Activated effector memory CD4-positive, alpha-beta T cell treated with anti-CD3 and anti-CD28 coated beads, Interleukin-2, amount 50 U/mL, for 16 hours (primary cell): ENCODE results near the gene POLR3A.
"Not testable (repeated sequence)": the region's sequence is repeated elsewhere in the genome, so short reads cannot be mapped to it uniquely, and the experiment has no call there.

Source experiments
- DNase-seq: peaks from one replicate; pipeline ENCODE4 v3.0.0-alpha.2; 2020

Gene POLR3A

DNA sequence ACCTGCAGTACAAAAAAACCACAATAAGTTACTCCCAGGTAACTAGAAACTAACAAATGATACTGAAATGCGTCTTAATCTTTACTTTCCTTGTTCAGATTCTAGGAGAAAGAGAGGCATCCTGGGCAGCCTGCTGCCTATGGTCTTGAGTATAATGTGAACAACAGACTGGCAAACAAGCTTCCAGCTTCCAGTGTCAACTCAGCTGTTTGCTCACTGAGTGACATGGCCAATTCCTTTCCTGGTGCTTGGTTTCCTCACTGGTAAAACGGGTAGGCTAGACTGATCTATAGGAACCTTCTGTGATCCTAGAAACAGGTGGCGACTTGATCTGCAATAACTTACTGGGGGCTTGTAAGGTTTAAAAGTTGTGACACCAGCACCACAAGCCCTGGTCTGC lies 10.1 kb downstream of the POLR3A start:
- DNase-seq = no peak

DNA sequence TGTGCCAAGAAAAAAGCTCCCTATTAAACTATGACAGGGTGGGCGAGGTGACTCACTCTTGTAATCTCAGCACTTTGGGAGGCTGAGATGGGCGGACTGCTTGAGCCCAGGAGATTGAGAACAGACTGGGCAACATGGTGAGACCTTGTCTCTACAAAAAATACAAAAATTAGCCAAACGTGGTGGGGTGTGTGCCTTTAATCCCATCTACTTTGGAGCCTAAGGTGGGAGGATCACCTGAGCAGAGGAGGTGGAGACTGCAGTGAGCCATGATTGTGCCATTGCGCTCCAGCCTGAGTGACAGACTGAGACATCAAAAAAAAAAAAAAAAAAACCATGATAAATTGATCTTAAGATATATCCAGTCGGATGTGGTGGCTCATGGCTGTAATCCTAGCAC lies 11.5 kb downstream of the POLR3A start:
- DNase-seq = no peak

DNA sequence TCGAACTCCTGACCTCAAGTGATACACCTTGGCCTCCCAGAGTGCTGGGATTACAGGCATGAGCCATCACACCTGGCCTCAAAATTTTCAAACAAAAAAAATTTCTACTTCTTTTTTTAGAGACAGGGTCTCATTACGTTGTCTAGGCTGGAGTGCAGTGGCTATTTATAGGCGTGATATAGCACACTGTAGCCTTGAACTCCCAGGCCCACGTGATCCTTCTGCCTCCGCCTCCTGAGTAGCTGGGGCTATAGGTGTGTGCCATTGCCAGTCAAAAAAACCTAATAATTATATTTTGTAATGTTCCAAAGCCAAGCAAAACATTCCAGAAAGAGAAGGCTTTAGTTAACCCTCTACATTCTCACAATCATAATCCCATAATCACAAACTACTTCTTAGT lies 13.8 kb downstream of the POLR3A start:
- no peak for DNase-seq

DNA sequence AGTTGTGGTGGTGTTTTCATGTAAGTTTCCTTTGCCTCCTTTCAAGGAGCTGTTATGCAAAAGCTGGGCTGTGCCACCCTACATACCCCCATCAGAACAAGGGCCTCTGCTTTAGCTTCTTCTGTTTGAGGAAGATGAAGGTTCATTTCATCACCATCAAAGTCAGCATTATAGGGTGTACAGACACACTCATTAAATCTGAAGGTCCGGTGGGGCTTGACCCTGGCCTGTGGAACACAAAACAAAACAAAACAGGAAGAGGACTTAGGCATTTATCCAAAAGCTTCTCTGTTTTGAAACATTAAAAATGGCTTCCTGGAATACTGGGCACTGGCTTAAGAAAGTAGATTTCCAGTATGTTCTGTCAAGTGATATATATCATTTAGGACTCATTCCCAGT lies 15.8 kb downstream of the POLR3A start:
- no peak for DNase-seq

DNA sequence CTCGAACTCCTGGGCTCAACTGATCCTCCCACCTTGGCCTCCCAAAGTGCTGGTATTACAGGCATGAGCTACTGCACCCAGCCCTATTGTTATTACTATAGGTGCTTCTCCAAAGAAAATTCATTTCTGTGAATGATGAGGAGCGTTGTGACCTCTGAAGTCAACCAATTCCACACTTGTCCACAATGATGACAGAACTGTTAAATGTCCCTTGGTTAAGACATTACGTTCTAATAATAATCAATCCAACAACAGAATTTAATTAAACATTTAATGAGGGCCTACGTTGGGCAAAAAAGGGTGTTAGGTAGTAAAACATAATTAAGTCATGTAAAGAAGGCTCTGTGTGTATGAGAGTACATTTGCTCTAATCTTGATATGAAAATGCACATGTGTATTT lies 18.2 kb downstream of the POLR3A start:
- DNase-seq = no peak

DNA sequence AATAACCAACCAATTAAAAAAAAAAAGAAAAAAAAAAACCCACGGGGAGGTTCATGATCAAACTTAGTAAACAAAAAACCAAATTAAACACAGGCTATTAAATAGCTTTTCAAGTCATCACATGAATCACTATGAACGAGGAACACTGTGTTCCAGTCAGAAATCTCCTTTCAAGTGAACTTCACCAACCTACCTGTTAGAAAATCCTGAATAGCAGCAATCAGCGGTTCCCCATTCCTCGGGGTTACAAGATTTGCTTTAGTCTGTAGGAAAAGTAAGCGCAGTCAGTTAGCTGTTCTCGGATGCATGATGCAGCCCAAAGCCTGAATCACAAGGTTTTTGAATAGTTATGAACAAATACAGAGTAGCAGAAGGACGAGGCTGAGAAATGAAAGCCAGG lies 19.0 kb downstream of the POLR3A start:
- DNase-seq = no peak

DNA sequence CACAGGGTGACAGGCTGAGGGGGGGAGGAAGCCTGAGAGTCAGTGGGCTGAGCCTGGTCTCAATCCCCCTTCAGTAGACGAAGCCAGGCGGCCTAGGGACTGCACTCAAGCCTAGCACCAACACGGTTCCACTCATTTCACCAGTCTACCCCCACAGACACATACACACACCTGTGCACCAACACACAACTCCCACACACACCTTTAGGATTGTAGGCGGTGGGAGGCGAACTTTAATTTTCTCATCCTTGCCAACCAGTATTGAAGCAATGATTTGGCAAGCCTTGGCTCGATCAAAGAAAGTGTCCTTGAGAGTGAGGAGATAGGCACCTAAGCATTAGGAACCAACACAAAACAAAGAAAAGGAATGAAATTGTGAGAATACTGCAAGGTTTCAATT lies 19.7 kb downstream of the POLR3A start:
- DNase-seq = no peak

DNA sequence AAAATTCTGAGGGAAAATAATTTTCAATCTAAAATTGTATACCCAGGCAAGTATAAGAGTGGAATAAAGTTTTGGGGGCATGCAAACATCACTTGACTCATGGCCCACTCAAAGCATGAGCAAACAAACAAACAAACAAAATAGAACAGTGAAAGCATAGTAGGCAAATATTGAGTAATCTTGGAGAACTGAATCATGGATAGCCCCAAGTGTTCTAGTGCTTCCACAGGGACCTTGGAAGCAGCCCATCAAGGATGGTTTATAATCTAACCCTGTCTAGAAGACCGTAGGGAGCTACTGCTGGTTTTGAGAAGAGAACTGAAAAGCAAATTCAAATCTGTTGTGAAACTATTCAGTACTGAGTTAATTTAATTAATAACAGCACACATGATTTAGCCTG lies 22.1 kb downstream of the POLR3A start:
- no peak for DNase-seq

DNA sequence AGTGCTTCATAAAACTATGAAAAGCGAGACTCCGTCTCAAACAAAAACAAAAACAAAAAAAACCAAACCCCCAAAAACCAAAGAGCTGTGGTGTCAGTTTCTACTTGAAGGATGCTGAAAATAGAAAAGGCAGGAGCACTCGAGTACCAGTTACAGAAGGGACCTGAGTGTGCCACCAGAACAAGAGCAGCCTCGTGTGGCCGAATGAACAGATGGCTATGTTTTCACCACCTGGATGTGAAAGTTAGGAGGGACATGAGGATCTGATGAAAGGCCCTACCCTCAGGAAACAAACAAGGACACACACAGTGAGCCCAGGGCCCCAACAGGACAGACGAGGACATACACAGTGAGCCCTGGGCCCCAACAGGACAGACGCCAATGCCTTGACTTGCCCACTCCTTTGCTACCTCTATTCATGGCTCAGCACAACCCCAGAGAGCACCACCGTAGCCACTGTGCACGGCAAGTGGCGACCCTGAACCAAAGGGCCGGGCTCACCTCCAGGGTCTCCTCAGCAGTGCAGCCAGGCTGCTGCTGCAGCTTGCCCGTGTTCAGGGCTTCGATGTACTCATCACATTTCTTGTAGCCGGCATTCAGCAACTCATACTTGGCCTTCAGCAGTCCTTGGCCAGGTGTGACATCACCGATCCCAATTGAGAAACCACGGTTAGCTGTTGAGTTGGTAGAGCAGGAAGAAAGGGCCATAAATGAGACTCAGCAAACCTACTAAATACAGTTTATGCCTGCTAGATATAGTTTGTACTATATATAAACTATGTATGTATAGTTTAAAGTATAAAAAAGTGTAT lies 24.9 kb downstream of the POLR3A start:
- DNase-seq = no peak

DNA sequence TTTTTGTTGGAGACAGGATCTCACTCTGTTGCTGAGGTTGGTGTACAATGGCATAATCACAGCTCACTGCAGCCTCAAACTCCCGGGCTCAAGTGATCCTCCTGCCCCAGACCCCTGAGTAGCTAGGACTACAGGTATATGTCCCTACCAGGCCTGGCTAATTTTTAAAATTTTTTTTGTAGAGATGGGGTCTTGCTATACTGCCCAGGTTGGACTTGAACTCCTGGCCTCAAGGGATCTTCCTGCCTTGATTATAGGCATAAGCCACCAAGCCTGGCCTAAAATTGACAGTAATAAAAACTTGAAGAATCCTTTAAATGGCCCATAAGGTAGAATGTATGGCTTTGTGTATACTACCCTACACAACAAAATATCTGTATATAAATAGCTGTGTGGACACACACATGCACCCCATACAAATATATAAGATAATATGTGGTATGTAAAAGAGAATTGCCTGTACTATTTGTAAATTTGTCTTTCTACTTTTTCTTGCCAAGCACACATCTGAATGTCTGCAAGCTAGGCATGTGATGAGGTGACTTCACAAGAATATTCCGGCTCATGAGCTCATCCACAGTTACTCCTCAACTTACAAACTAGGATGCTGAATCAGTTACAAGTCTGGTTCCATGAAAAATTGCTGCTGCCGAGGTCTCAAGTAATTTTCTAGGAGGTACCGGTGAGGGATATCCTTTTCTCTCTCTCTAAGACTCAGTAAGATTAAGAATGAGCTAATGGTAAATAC lies 26.6 kb downstream of the POLR3A start:
- DNase-seq = no peak

DNA sequence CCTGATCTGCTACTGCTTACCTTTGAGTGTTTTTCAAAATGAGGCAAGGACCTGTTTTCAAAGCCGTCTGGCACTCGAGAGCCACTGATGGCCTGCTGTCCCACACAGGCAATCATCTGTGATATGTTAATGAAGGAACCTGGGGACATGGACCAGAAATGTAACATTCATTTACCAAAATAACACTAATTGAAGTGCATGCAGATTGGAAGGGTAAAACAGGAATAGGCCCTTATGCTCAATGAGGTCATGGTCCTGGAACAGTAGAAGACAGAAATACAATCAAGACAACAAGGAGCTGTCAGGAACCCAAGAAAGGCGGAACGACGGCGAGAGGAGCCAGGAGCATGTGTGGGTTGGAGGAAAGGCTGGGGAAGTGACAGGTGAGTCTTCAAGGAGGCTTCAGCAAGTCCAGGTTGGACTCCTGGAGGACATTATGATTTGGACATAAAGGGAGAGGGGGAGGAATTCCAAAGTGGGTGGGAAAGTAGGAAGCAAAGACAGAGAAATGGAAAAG lies 28.3 kb downstream of the POLR3A start:
- no peak for DNase-seq

DNA sequence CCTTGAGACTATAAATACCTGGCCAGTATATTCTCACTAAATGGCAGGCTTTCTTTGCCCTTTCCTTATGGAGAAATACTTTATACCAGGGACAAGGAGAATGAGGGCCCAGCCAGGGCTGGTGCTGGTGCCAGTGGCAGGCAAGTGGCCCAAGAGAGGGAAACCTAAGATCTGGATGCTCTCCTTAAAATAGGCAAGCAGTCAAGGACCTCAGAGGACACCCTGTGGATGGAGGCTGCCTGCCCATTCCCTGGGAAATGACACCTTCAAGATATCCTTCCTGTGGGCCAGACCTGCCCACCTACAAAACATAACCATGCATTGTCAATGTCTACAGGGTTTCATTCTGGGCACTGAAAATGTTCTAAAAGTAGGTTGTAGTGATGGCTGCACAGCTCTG lies 29.1 kb downstream of the POLR3A start:
- DNase-seq = no peak

DNA sequence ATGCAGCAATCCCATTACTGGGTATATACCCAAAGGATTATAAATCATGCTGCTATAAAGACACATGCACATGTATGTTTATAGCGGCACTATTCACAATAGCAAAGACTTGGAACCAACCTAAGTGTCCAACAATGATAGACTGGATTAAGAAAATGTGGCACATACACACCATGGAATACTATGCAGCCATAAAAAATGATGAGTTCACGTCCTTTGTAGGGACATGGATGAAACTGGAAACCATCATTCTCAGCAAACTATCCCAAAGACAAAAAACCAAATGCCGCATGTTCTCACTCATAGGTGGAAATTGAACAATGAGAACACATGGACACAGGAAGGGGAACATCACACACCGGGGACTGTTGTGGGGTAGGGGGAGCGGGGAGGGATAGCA lies 30.5 kb downstream of the POLR3A start:
- not testable (repeated sequence) for DNase-seq

DNA sequence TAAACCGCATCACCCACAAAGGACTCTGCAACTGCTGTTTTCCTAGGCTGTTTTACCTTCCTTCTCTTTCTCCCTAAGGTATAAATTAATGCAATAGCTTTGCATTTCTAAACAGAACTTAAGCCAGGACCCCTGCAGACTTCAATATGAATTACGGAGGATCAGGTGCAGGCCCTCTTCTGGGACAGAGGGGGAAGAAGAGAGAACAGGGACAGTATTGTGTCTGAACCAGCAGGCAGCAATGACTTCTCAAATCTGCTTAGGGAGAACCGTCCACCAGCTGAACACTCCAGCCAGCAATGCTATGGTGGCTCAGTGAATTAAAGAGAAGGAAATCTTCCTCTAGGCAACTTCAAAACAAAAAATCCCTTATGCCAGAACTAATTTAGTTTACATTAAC lies 35.7 kb downstream of the POLR3A start:
- no peak for DNase-seq

DNA sequence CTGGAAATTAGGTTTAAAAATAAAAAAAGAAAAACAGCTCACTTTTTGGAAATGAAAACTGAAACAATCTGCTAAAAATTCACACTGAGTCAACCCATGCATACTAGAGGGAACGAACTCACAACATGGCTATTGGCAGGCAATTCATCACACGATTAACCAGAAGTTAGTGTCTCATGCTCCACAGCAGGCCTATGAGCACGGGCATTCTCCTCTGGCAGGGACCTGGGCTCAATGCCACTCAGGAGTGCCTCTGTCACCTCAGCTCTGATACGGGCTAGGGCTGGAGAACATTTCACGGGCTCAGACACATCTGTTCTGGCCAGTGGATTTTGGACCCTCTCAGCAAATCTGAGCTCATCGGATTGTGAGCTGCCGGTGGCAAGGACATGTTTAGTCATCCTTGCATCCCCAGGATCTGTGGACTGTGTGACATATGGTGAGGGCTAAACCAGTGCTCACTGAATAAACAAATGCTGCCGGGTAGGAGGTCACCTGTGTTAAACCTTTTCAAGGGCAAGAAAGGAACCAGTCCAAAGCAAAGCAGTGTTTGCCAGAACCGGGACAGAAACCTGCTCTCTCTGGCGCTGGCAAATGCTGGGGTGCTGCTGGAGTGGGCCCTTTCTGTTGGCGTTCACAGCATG lies 40.1 kb downstream of the POLR3A start:
- DNase-seq = no peak

DNA sequence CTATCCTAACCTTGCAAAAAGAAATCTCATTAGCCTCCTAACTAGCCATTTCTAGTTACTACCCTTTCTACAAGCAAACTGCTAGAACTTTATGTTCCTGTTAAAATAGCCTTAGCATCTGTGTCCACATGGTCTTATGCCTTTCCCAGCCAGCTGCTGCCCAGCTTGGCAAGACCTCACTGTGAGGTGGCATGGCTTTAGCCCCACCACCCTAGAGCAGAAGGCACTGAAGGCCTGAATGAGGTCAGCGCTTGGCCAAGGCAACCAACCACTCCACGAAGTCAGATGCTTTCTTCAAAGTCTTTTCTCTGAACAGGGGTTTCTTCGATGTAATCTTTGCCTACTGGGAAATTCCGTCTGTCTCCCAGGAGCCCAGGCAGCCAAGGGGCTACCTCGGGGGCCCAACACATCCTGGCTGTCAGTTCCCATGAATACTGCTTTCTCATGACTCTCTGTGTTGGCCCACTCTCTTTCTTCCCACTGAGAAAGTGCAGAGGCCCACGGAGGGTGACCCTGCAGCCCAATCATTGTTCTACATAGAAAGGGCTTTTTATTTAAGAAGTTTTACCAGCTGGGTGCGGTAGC lies 41.6 kb downstream of the POLR3A start:
- no peak for DNase-seq

DNA sequence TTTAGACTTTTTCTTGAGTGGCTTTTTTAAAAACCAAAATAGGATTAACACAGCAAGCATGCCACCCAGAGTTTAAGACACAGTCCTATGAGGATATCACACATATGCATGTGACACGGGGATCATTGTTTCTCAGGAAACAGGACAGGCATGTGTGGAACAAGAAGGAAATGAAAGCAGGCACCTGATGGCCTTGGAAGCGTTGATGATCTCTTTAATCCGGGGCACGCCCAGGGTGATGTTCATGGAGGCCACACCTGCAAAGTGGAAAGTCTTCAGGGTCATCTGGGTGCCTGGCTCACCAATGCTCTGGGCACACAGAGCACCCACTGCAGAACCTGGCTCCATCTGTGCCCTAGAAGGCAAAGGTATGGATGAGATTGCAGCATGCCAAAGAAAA lies 44.3 kb downstream of the POLR3A start:
- no peak for DNase-seq

DNA sequence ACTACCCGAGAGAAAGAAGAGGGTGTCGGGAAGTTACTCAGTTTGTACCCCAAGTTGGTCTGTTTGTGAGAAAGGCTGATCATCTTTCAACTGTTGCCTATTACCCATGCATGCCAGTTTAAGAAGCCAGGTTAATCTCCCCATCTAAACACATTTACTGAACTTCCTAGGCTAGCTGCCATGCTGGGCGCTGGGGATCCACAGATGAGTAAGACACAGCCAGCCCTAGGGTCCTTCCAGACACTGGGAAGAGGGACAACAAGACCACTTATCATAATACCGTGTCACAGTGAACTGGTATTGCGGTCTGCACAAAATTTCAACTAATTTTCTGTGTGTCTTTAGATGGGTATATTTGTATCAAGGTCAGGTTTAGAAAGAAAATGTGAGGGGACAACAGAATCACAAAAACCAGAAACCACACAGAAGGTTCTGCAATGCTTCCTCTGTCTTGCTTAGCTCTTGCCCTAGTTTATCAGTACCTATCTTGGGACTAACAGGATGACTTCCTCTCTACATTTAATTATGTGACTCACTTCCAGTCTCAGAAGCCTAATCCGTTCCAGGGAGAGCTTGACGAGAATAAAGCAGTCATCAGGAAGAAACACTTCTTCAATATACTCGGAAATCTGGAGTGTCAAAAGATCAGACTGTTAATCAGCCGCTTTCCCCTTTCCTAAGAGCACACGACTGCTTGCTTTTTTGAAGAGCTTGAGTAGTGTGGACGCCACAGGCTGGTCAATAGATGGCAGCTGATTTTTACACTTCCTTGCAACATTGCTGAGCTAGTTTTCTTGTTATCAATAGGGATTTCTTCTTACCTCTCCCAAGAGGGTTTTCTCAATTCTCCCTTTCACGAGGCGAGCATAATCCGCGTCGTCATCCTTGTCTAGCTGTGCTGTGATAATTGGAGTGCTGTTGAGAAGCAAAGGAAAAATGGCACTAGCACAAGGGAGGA lies 45.7 kb downstream of the POLR3A start:
- DNase-seq = no peak

DNA sequence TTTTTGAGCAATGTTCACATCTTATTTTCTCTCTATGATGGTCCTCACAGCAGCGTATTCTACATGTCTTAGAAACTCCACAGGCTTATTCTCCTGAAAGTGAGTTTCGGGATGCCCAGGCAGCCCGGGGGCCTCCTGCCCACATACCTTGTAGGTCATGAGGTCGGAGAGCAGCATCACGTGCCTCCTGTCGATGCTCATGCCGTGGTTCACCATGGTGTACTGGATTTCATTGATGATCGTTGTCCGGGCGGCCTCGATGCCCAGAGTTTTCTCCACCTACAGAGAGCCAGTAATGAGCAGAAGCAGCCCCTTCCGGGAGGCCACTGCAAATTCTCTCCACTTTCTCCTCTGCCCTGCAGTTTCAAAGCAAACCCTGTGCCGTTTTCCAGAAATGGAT lies 48.0 kb downstream of the POLR3A start:
- no peak for DNase-seq

DNA sequence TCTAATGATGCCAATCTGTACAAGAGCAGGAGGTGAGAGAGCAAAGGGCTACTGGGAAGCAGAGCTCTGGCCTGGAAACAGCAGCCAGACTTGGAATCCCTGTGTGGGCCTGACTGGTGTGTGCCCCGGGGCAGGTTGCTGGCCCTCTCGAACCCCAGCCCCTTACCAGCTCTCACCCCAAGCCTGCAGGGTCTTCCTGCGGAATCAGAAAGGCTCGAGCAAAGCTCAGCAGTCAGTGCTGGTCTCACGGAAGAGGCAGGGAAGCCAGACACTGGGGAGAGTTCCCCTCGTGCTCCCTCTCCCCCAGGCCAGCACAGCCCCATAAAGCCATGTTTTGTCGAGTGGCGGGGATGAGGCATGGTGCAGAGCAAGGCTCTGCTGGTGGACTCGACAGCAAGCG lies 50.1 kb downstream of the POLR3A start:
- no peak for DNase-seq

DNA sequence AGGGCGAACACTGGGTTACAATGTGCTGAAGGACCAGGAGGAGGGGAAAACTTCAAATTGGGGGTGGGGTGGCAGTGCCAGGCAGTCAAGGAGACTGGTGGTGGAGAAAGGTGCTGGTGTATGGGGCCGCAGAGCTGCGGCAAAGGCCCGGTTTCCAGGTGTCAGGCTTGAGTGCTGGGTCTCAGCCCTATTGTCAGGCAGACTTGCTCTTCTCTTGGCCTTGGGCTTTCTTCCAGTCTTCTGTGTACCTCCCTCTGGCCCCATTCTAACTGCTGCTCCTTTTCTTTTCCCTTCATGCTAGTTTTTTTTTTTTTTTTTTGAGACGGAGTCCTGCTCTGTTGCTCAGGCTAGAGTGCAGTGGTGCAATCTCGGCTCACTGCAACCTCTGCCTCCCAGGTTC lies 51.0 kb downstream of the POLR3A start:
- DNase-seq = no peak

DNA sequence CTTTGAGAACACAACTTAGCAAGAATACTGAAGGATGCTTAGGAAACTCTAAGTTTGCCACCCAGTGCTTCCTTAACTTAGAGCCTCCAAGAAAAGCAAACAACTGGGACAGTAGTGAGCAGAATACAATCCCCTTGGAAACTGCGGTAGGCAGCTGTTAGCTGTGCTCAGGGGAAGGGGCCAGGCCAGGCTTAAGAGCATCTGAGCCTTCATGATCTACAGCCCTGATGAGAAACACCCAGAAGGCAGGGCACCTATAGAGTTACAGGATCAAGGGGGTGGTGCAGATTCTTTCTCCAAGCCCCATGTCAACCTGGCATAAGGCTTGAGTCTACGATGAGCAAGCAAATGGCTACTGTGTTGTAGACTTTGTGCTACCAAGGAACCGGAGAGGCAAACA lies 51.4 kb downstream of the POLR3A start:
- no peak for DNase-seq
